ENCODE data around the gene UBAC1.

UBAC1 gene

GRCh38 chr9:135986605-135987004, 25.4 kb upstream of the UBAC1 start:
- H3K4me1 ChIP-seq (ENCODE audit: control insufficient read depth, insufficient read depth, low read length): peaks cover 18% of the 10 kb centered on the region
- peaks cover 3 to 20% of the 10 kb centered on the region in 2 donors for H3K27me3 ChIP-seq (ENCODE audit: control insufficient read depth in 1 of 2, insufficient read depth in 2 of 2, low read length in 2 of 2)
- no peak overlapping the region for H3K27ac ChIP-seq (ENCODE audit: low read length)
- no peaks in the 10 kb centered on the region for H3K9me3 ChIP-seq (ENCODE audit: control insufficient read depth in 2 of 2, low read length in 2 of 2)
- H3K36me3 ChIP-seq (ENCODE audit: control insufficient read depth in 2 of 2, insufficient read depth in 2 of 2, low read length in 2 of 2): no peaks in the 10 kb centered on the region
- H3K9ac ChIP-seq (ENCODE audit: low read length in 2 of 2): no peak overlapping the region
- no peak overlapping the region for H3K4me3 ChIP-seq (ENCODE audit: low read length in 2 of 2)

DNA sequence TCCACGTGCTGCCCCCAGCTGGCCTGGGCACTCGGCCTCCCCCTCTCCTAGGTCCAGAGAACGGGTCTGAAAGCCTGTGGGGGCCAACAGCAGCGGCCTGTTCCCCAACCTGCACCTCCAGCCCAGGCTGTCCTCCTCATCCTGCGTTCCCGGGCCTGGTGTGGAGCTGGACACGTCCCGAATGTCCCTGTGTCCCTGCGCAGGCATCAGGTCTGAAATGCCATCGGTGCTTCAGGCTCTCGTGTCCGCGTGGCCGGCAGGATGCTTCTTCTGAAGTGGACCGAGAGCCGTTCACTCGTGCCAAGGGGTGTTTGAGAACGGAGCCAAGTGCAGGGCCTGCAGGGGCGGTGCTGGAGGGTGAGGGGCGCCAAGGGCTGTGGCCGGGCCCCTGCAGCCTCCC, 24.7 kb upstream of the UBAC1 start:
- Histone ChIP-seq H3K9ac (ENCODE audit: low read length in 2 of 2) (no peak overlapping the region), H3K4me1 (ENCODE audit: control insufficient read depth, insufficient read depth, low read length) (peaks cover 13% of the 10 kb centered on the region), H3K9me3 (ENCODE audit: control insufficient read depth in 2 of 2, low read length in 2 of 2) (no peaks in the 10 kb centered on the region), H3K36me3 (ENCODE audit: control insufficient read depth in 2 of 2, insufficient read depth in 2 of 2, low read length in 2 of 2) (no peaks in the 10 kb centered on the region), H3K27me3 (ENCODE audit: control insufficient read depth in 1 of 2, insufficient read depth in 2 of 2, low read length in 2 of 2) (peaks cover 3 to 20% of the 10 kb centered on the region in 2 donors), H3K27ac (ENCODE audit: low read length) (no peak overlapping the region), H3K4me3 (ENCODE audit: low read length in 2 of 2) (no peak overlapping the region)

GRCh38 chr9:135985459-135985774, 24.2 kb upstream of the UBAC1 start:
- Histone ChIP-seq H3K27me3 (ENCODE audit: control insufficient read depth in 1 of 2, insufficient read depth in 2 of 2, low read length in 2 of 2) (peaks cover 3 to 20% of the 10 kb centered on the region in 2 donors), H3K27ac (ENCODE audit: low read length) (no peak overlapping the region), H3K4me1 (ENCODE audit: control insufficient read depth, insufficient read depth, low read length) (peaks cover 10% of the 10 kb centered on the region), H3K9ac (ENCODE audit: low read length in 2 of 2) (no peak overlapping the region), H3K9me3 (ENCODE audit: control insufficient read depth in 2 of 2, low read length in 2 of 2) (no peaks in the 10 kb centered on the region), H3K36me3 (ENCODE audit: control insufficient read depth in 2 of 2, insufficient read depth in 2 of 2, low read length in 2 of 2) (no peaks in the 10 kb centered on the region), H3K4me3 (ENCODE audit: low read length in 2 of 2) (no peak overlapping the region)

GRCh38 chr9:135984072-135984710, 23.0 kb upstream of the UBAC1 start:
- Histone ChIP-seq H3K9ac (ENCODE audit: low read length in 2 of 2) (no peak overlapping the region), H3K9me3 (ENCODE audit: control insufficient read depth in 2 of 2, low read length in 2 of 2) (no peaks in the 10 kb centered on the region), H3K27me3 (ENCODE audit: control insufficient read depth in 1 of 2, insufficient read depth in 2 of 2, low read length in 2 of 2) (peaks cover 3 to 12% of the 10 kb centered on the region in 2 donors), H3K4me3 (ENCODE audit: low read length in 2 of 2) (no peak overlapping the region), H3K36me3 (ENCODE audit: control insufficient read depth in 2 of 2, insufficient read depth in 2 of 2, low read length in 2 of 2) (no peaks in the 10 kb centered on the region), H3K4me1 (ENCODE audit: control insufficient read depth, insufficient read depth, low read length) (no peaks in the 10 kb centered on the region), H3K27ac (ENCODE audit: low read length) (no peak overlapping the region)

GRCh38 chr9:135983208-135984071, 22.3 kb upstream of the UBAC1 start:
- Histone ChIP-seq H3K27ac (ENCODE audit: low read length) (no peak overlapping the region), H3K27me3 (ENCODE audit: control insufficient read depth in 1 of 2, insufficient read depth in 2 of 2, low read length in 2 of 2) (peaks cover 6% of the 10 kb centered on the region in 2 donors), H3K36me3 (ENCODE audit: control insufficient read depth in 2 of 2, insufficient read depth in 2 of 2, low read length in 2 of 2) (no peaks in the 10 kb centered on the region), H3K4me1 (ENCODE audit: control insufficient read depth, insufficient read depth, low read length) (peaks cover 3% of the 10 kb centered on the region), H3K4me3 (ENCODE audit: low read length in 2 of 2) (no peak overlapping the region), H3K9me3 (ENCODE audit: control insufficient read depth in 2 of 2, low read length in 2 of 2) (no peaks in the 10 kb centered on the region), H3K9ac (ENCODE audit: low read length in 2 of 2) (no peak overlapping the region)

GRCh38 chr9:135982499-135983207, 21.5 kb upstream of the UBAC1 start:
- Histone ChIP-seq H3K36me3 (ENCODE audit: control insufficient read depth in 2 of 2, insufficient read depth in 2 of 2, low read length in 2 of 2) (no peaks in the 10 kb centered on the region), H3K4me1 (ENCODE audit: control insufficient read depth, insufficient read depth, low read length) (peaks cover 3% of the 10 kb centered on the region), H3K9ac (ENCODE audit: low read length in 2 of 2) (no peak overlapping the region), H3K9me3 (ENCODE audit: control insufficient read depth in 2 of 2, low read length in 2 of 2) (no peaks in the 10 kb centered on the region), H3K27me3 (ENCODE audit: control insufficient read depth in 1 of 2, insufficient read depth in 2 of 2, low read length in 2 of 2) (peaks cover 3 to 6% of the 10 kb centered on the region in 2 donors), H3K27ac (ENCODE audit: low read length) (no peak overlapping the region), H3K4me3 (ENCODE audit: low read length in 2 of 2) (no peak overlapping the region)

GRCh38 chr9:135980926-135981630, 19.9 kb upstream of the UBAC1 start:
- H3K4me1 ChIP-seq (ENCODE audit: control insufficient read depth, insufficient read depth, low read length): peaks cover 3% of the 10 kb centered on the region
- H3K27me3 ChIP-seq (ENCODE audit: control insufficient read depth in 1 of 2, insufficient read depth in 2 of 2, low read length in 2 of 2): peaks cover 4 to 5% of the 10 kb centered on the region in 2 donors
- H3K36me3 ChIP-seq (ENCODE audit: control insufficient read depth in 2 of 2, insufficient read depth in 2 of 2, low read length in 2 of 2): no peaks in the 10 kb centered on the region
- no peak overlapping the region for H3K4me3 ChIP-seq (ENCODE audit: low read length in 2 of 2)
- no peak overlapping the region for H3K27ac ChIP-seq (ENCODE audit: low read length)
- H3K9me3 ChIP-seq (ENCODE audit: control insufficient read depth in 2 of 2, low read length in 2 of 2): no peaks in the 10 kb centered on the region
- no peak overlapping the region for H3K9ac ChIP-seq (ENCODE audit: low read length in 2 of 2)

- Histone ChIP-seq H3K9ac (ENCODE audit: low read length in 2 of 2) (no peak overlapping the region), H3K9me3 (ENCODE audit: control insufficient read depth in 2 of 2, low read length in 2 of 2) (no peaks in the 10 kb centered on the region), H3K27ac (ENCODE audit: low read length) (no peak overlapping the region)
These were observed 18.5 kb upstream of the UBAC1 start for GRCh38 chr9:135979547-135980166.

GRCh38 chr9:135978642-135979546, 17.7 kb upstream of the UBAC1 start:
- no peak overlapping the region for H3K27ac ChIP-seq (ENCODE audit: low read length)

More at GRCh38 chr9:135979547-135980166, 18.5 kb upstream of the UBAC1 start:
- H3K4me3 ChIP-seq (ENCODE audit: low read length in 2 of 2): no peak overlapping the region
- peaks cover 3% of the 10 kb centered on the region for H3K4me1 ChIP-seq (ENCODE audit: control insufficient read depth, insufficient read depth, low read length)
- no peaks in the 10 kb centered on the region for H3K36me3 ChIP-seq (ENCODE audit: control insufficient read depth in 2 of 2, insufficient read depth in 2 of 2, low read length in 2 of 2)
- H3K27me3 ChIP-seq (ENCODE audit: control insufficient read depth in 1 of 2, insufficient read depth in 2 of 2, low read length in 2 of 2): peaks cover 0 to 5% of the 10 kb centered on the region in 2 donors

More at GRCh38 chr9:135978642-135979546, 17.7 kb upstream of the UBAC1 start:
- H3K9me3 ChIP-seq (ENCODE audit: control insufficient read depth in 2 of 2, low read length in 2 of 2): no peaks in the 10 kb centered on the region
- H3K9ac ChIP-seq (ENCODE audit: low read length in 2 of 2): no peak overlapping the region
- H3K27me3 ChIP-seq (ENCODE audit: control insufficient read depth in 1 of 2, insufficient read depth in 2 of 2, low read length in 2 of 2): peaks cover 0 to 5% of the 10 kb centered on the region in 2 donors
- peaks cover 3% of the 10 kb centered on the region for H3K4me1 ChIP-seq (ENCODE audit: control insufficient read depth, insufficient read depth, low read length)
- H3K4me3 ChIP-seq (ENCODE audit: low read length in 2 of 2): no peak overlapping the region
- H3K36me3 ChIP-seq (ENCODE audit: control insufficient read depth in 2 of 2, insufficient read depth in 2 of 2, low read length in 2 of 2): no peaks in the 10 kb centered on the region

Measured in stomach smooth muscle (tissue), 2 donors.